GM12872 (cell line): ENCODE results near the gene MAN1C1.

Experiments
- TF ChIP-seq, protein P1 (sequence below): IDR thresholded peaks from 3 replicates; pipeline ENCODE4 v1.5.1; 2011; ENCODE audit warnings: low read depth, mild to moderate bottlenecking, low read length, moderate library complexity; ENCODE audit not compliant: insufficient read depth

The MAN1C1 gene

DNA sequence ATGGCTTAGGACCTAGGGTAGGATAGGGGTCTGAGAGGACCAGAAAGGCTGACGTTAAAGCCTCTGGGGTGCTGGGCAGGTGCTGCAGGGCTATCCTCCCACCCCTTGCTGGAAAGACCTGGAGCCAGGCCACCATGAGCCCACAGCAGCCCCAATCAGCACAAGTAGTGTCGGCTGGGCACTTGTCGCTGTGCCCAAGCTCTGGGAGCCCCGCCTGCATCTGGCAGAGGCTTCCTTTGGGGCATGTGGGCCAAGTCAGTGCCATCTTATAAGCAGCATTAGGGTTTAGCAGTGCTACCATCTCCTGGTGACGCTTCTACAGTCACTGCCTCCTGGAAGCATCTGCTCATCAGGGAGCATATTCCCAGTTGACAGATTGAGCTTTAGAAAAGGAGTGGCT, 31.3 kb downstream of the MAN1C1 start:
- TF ChIP-seq, protein P1, sequence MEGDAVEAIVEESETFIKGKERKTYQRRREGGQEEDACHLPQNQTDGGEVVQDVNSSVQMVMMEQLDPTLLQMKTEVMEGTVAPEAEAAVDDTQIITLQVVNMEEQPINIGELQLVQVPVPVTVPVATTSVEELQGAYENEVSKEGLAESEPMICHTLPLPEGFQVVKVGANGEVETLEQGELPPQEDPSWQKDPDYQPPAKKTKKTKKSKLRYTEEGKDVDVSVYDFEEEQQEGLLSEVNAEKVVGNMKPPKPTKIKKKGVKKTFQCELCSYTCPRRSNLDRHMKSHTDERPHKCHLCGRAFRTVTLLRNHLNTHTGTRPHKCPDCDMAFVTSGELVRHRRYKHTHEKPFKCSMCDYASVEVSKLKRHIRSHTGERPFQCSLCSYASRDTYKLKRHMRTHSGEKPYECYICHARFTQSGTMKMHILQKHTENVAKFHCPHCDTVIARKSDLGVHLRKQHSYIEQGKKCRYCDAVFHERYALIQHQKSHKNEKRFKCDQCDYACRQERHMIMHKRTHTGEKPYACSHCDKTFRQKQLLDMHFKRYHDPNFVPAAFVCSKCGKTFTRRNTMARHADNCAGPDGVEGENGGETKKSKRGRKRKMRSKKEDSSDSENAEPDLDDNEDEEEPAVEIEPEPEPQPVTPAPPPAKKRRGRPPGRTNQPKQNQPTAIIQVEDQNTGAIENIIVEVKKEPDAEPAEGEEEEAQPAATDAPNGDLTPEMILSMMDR = no peak

DNA sequence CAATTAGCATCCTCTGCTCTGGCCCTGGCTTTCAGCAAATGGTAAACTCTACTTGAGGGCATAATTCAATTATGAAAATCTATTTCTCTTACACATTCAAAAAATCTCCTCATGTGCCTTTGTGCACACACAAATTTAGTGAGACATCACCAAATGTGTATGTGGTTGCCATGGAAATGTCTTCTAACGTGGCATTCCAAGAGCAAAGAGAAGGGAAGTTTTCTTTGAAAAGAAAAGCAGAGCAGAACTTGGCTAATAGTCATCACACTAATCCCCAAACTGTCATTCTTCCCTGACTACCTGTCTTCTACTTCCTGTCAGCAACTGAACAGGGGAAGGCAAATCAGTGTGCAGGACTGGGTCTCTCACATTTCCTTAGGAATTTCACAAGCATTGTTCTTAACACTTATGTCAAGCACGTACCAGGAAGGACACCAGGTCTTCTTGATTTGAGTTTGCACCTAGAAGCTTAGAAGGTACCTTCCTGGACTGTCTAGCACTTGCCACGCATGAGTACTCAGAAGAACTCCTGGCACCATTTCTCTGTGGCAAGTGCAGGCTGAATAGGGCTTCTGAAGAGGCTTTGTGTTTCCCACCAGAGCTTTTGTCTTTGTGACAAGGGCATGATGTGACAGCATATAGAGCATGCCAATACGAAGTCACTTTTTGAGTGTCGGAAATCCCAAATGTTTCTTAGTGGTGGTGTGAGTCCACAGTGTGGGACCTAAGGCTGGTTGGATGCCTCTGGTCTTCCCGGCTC, 32.3 kb downstream of the MAN1C1 start:
- TF ChIP-seq, protein P1 = no peak

DNA sequence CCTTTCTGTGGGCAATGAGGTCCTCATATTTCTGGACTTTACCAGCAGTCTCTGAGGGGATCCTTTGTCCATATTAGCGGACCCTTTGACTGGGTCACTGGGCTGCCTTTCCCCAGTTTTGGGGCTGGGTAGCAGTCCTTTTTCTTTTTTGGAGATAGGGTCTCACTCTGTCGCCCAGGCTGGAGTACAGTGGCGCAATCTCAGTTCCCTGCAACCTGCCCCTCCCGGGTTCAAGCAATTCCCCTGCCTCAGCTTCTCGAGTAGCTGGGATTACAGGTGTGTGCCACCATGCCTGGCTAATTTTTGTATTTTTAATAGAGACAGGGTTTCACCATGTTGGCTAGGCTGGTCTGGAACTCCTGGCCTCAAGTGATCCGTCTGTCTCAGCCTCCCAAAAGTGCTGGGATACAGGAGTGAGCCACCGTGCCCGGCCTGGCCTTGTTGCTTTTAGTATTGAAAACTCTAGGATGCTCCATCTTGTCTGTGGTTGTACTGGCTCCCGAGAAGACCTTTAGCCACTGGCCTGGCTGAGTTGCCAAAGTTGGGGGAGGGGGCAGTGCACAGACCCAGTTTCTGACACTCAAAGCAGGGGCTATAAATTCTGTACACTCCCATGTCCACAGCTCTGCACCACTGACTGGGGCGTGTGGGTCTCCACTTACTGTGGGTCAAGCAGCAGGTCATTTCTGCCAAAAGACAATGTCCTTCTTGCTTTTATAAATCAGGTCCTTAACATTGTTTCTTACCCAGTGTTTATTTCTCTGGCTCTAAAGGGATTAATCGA, 33.1 kb downstream of the MAN1C1 start:
- TF ChIP-seq, protein P1 = no peak

DNA sequence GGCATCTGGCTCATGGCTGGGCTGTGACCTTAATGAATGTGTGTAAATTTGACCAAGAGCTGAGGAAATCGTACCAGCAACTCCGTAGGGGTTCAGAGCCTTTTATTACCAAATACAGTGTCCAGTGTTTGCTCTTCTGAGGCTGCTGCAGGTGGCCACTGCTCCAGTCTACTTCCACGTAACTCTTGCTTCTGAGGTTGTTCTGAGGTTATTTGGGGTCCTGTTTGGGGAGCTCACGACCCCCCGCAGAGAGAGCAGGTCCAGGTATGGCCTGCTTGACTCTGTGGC, 33.6 kb downstream of the MAN1C1 start:
- TF ChIP-seq, protein P1 = no peak

DNA sequence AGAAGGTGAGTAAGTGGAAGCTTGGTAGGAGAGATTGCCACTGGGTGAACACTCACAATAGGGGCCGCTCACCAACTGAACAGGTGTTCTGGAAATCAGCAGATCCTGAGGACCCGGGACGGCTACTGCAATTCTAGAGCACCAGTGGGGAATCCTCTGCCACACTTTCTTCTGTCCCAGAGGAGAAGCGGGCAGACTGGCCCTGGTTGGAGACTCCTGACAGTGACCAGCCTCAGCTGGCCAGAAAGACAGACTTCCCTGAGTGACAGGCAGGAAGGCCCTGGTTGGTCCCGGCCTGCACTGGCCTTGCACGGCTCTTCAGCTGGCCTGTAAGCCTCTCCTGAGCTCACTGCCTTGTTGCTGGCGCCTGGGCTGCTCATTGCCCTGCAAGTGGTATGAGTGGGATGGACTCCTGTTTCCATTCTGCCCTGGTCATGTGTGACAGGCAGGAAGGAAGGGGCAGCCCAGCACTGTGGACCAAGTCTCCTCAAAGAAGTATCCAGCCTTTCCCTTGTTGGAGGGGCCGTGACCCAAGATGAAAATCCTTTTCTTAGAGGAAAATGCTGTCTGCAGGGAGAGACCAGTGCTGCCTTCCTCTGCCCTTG, 34.5 kb downstream of the MAN1C1 start:
- TF ChIP-seq, protein P1 = no peak

DNA sequence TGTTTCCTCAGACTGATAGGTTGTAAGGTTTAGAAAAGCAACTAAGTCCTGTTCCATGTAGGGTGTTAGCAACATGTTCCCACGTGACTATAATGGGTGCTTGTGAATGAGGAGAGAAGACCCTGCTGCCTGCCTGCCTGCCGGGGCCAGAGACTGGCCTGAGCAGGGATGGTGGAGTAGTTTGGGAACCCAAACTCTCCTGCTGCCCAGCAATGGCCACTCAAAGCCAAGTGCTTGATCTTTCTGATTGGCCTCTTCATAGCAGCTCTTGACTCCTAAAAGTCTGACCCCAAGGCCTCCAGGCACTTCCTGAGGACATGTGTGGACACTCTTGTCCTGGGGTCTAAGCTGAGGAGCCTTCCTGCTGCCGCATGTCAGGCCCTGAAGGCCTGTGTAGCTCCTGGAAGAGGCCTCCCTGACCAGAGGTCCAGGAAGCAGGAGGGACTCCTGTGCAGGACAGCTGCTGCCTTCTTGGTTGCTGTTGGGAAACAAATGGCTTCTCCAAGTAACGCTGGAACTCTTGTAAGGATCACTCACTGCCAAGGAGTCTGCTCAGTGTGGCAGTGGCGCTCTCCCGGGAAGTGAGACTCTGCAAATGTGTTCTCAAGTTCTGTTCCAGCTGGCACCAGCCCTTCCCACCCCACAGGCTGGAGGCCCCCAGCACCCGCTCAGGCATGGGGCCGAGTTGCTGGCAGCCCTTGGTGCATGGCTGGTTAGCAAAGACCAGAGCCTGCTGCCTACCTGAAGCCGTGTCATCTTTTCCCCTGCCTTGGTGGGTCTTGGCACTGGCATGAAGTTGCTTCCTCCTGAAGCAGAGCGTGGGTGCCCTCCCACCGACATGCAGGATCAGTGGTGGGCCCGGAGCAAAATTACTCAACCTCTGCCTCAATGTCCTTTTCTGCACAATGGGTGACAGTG, 35.5 kb downstream of the MAN1C1 start:
- TF ChIP-seq, protein P1 = no peak

DNA sequence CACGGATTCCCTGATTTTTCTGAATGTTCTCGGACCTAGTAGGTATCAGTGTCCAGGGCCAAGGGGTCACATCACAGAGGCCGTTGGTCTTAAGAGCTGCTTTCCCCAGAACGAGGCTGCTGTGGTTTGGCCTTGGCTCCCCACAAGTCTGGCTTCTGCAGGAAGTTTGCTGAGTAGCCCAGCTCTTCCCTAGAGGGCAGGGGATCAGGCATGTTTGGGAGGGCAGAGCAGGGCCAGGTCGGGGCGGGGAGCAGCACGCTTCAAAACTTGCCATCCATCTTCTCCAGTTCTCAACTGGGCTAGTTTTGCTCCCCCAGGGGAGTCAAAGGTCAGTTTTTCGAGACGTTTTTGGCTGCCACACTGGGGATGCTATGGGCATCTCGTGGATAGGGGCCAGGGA, 37.0 kb downstream of the MAN1C1 start:
- TF ChIP-seq, protein P1 = no peak
